OCI-LY1 (cell line): ENCODE measurements around the gene PEX7.

Experiments used
- H2AFZ ChIP-seq: fragments of 200-600 bp; sonication (generic), shearing (Covaris generic); 2 replicates; pipeline ENCODE4 v1.6.0; 2014; ENCODE audit warnings: antibody characterized with exemption, mild to moderate bottlenecking, low read length
- H3F3A ChIP-seq: fragments of 200-600 bp; sonication (generic), shearing (Covaris generic); 2 replicates; pipeline ENCODE4 v1.6.0; 2014; ENCODE audit warnings: mild to moderate bottlenecking, antibody characterized with exemption, low read length, moderate library complexity; ENCODE audit not compliant: insufficient read depth
- H3K27ac ChIP-seq: fragments of 200-600 bp; sonication (generic); 2 replicates; pipeline ENCODE4 v1.5.1; 2014; ENCODE audit warnings: low read length, mixed run types, mild to moderate bottlenecking, low read depth; ENCODE audit not compliant: poor library complexity, severe bottlenecking
- H3K27me3 ChIP-seq: fragments of 200-600 bp; sonication (generic); 2 replicates; pipeline ENCODE4 v1.6.0; 2014; ENCODE audit warnings: antibody characterized with exemption, mild to moderate bottlenecking, low read length, moderate library complexity; ENCODE audit not compliant: insufficient read depth
- H3K36me3 ChIP-seq: fragments of 200-600 bp; sonication (generic); 2 replicates; pipeline ENCODE4 v1.6.1; 2014; ENCODE audit warnings: mild to moderate bottlenecking, antibody characterized with exemption, low read length, moderate library complexity, mixed read lengths; ENCODE audit not compliant: insufficient read depth
- H3K4me1 ChIP-seq: fragments of 200-600 bp; sonication (generic); 2 replicates; pipeline ENCODE4 v1.5.1; 2014; ENCODE audit warnings: mild to moderate bottlenecking, low read length, moderate library complexity; ENCODE audit not compliant: insufficient read depth, severe bottlenecking
- H3K4me2 ChIP-seq: fragments of 200-600 bp; sonication (generic), shearing (Covaris generic); 2 replicates; pipeline ENCODE4 v1.6.1; 2014; ENCODE audit warnings: low read length
- H3K4me3 ChIP-seq: fragments of 200-600 bp; sonication (generic); 2 replicates; pipeline ENCODE4 v1.5.1; 2014; ENCODE audit warnings: low read length, low read depth, mild to moderate bottlenecking, mixed read lengths; ENCODE audit not compliant: poor library complexity, severe bottlenecking
- H3K79me2 ChIP-seq: fragments of 200-600 bp; shearing (Covaris generic); 2 replicates; pipeline ENCODE4 v1.6.1; 2016; ENCODE audit warnings: mixed run types, low read length, mixed read lengths; ENCODE audit not compliant: insufficient read depth
- H3K9ac ChIP-seq: fragments of 200-600 bp; sonication (generic), shearing (Covaris generic); 2 replicates; pipeline ENCODE4 v1.6.1; 2014; ENCODE audit warnings: mild to moderate bottlenecking, low read length, mixed read lengths
- H3K9me2 ChIP-seq: fragments of 200-600 bp; sonication (generic), shearing (Covaris generic); 2 replicates; pipeline ENCODE4 v1.6.1; 2014; ENCODE audit warnings: low read depth, mild to moderate bottlenecking, low read length, mixed read lengths
- H3K9me3 ChIP-seq: fragments of 200-600 bp; shearing (Covaris generic); 2 replicates; pipeline ENCODE4 v1.6.1; 2014; ENCODE audit warnings: low read length, mixed read lengths
- H4K20me1 ChIP-seq: fragments of 200-600 bp; sonication (generic), shearing (Covaris generic); 2 replicates; pipeline ENCODE4 v1.6.0; 2016; ENCODE audit warnings: mild to moderate bottlenecking, low read length; ENCODE audit not compliant: insufficient read depth
- EZH2 ChIP-seq: fragments of 200-600 bp; sonication (generic), shearing (Covaris generic); IDR thresholded peaks from 2 replicates; pipeline ENCODE4 v1.8.0; 2017; ENCODE audit warnings: borderline replicate concordance, mixed run types, mild to moderate bottlenecking, antibody characterized with exemption, low read length, moderate library complexity, mixed read lengths
- TF ChIP-seq, protein P1 (sequence below): fragments of 200-600 bp; sonication (generic), shearing (Covaris generic); IDR thresholded peaks from 2 replicates; pipeline ENCODE4 v1.5.1; 2017; ENCODE audit warnings: mild to moderate bottlenecking, antibody characterized with exemption, low read length, moderate library complexity, mixed read lengths

The PEX7 gene

GRCh38 chr6:136927292-136927691 lies 104.9 kb downstream of the PEX7 start:
- Histone ChIP-seq H3K9ac (no peak overlapping the region), H3K9me3 (no peaks in the 10 kb centered on the region), H3K79me2 (no peaks in the 10 kb centered on the region), H3K9me2 (no peaks in the 10 kb centered on the region), H3K27ac (no peak overlapping the region), H3K4me3 (no peak overlapping the region), H3K4me1 (no peaks in the 10 kb centered on the region), H2AFZ (no peak overlapping the region), H3K4me2 (no peak overlapping the region), H3K36me3 (no peaks in the 10 kb centered on the region), H3F3A (no peaks in the 10 kb centered on the region), H3K27me3 (no peaks in the 10 kb centered on the region), H4K20me1 (no peaks in the 10 kb centered on the region)
- TF ChIP-seq, protein P1, sequence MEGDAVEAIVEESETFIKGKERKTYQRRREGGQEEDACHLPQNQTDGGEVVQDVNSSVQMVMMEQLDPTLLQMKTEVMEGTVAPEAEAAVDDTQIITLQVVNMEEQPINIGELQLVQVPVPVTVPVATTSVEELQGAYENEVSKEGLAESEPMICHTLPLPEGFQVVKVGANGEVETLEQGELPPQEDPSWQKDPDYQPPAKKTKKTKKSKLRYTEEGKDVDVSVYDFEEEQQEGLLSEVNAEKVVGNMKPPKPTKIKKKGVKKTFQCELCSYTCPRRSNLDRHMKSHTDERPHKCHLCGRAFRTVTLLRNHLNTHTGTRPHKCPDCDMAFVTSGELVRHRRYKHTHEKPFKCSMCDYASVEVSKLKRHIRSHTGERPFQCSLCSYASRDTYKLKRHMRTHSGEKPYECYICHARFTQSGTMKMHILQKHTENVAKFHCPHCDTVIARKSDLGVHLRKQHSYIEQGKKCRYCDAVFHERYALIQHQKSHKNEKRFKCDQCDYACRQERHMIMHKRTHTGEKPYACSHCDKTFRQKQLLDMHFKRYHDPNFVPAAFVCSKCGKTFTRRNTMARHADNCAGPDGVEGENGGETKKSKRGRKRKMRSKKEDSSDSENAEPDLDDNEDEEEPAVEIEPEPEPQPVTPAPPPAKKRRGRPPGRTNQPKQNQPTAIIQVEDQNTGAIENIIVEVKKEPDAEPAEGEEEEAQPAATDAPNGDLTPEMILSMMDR, result peak; percentile 33; the same call in 1 of the 2 replicates
- no peak for TF ChIP-seq EZH2

DNA sequence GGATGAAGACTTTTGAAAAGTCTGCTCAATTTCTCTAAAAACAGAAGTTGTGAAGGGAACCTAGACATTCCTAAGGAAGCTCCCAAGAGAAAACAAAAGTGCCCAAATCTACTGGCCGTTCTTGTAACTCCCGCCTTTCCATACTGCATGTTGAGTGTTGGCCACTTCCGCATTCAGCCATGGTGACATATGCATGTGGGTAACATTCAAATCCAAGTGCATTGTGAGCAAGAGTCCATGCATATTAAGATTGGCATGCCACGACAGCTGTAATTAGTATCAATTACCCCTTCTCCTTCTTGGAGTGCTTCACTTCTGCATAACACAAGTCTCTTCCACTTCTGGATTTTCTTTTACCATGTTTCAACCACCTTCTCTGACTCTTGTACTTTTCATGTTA lies 108.1 kb downstream of the PEX7 start:
- Histone ChIP-seq H3K9me3 (no peaks in the 10 kb centered on the region), H3K27me3 (no peaks in the 10 kb centered on the region), H3K4me2 (no peak overlapping the region), H3K36me3 (no peaks in the 10 kb centered on the region), H3K9me2 (no peaks in the 10 kb centered on the region), H3F3A (no peaks in the 10 kb centered on the region), H3K4me3 (no peak overlapping the region), H2AFZ (no peak overlapping the region), H4K20me1 (no peaks in the 10 kb centered on the region), H3K79me2 (no peaks in the 10 kb centered on the region), H3K4me1 (no peaks in the 10 kb centered on the region), H3K9ac (no peak overlapping the region), H3K27ac (no peak overlapping the region)
- TF ChIP-seq EZH2, result no peak
- TF ChIP-seq, protein P1, result no peak

DNA sequence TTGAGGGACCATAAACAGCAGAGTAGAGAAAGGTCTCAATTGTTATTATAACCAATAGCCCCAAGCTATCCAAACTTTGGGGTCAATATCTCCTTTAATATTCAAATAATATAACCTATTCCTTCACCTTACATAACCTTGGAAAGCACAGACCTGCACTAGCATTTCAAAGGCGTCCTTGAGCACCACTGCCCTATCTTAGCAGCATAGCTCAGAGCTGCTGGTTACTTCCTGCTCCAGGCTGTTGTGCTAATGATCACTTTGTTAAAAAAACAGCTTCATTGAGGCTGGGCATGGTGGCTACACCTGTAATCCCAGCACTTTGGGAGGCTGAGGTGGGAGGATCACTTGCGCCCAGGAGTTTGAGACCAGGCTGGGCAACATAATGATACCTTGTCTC lies 110.2 kb downstream of the PEX7 start:
- H3K9me3 ChIP-seq, result no peaks in the 10 kb centered on the region
- H3K9ac ChIP-seq, result no peak overlapping the region
- no peak overlapping the region for H2AFZ ChIP-seq
- no peak overlapping the region for H3K4me3 ChIP-seq
- no peaks in the 10 kb centered on the region for H3K36me3 ChIP-seq
- H3K4me2 ChIP-seq, result no peak overlapping the region
- H4K20me1 ChIP-seq, result no peaks in the 10 kb centered on the region
- no peak for TF ChIP-seq EZH2
- no peaks in the 10 kb centered on the region for H3K79me2 ChIP-seq
- H3F3A ChIP-seq, result no peaks in the 10 kb centered on the region
- H3K27ac ChIP-seq, result no peak overlapping the region
- H3K4me1 ChIP-seq, result no peaks in the 10 kb centered on the region
- H3K9me2 ChIP-seq, result no peaks in the 10 kb centered on the region
- no peaks in the 10 kb centered on the region for H3K27me3 ChIP-seq

DNA sequence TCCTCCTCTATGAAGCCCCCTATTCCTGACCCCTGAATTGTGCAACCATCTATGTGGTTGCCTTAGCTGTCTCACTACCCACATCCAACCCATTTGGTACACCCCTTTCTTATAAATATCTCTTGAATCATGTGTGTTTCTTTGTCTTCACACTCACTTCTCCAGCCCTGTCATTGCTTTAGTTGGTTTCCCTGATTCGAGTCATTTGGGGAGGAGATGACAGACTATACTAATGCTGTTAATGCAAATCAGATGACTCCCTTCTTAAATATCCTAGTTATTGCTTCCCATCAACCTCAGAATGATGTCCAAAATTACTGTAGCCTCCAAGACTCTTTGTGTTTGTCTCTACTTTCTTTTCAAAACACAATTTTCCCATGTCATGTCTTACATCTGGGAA lies 122.7 kb downstream of the PEX7 start:
- no peak overlapping the region for H3K4me3 ChIP-seq
- H3K79me2 ChIP-seq, result no peaks in the 10 kb centered on the region
- no peak for TF ChIP-seq EZH2
- TF ChIP-seq, protein P1, result no peak
- no peaks in the 10 kb centered on the region for H3K4me1 ChIP-seq
- no peak overlapping the region for H3K9ac ChIP-seq
- H2AFZ ChIP-seq, result no peak overlapping the region
- no peaks in the 10 kb centered on the region for H4K20me1 ChIP-seq
- H3K9me2 ChIP-seq, result no peaks in the 10 kb centered on the region
- H3F3A ChIP-seq, result no peaks in the 10 kb centered on the region
- H3K27ac ChIP-seq, result no peak overlapping the region
- H3K27me3 ChIP-seq, result no peaks in the 10 kb centered on the region; the same call in 1 of the 2 replicates
- H3K9me3 ChIP-seq, result no peaks in the 10 kb centered on the region
- H3K4me2 ChIP-seq, result no peak overlapping the region
- no peaks in the 10 kb centered on the region for H3K36me3 ChIP-seq
